ENCODE results near the gene ZNF581. TPM values are rescaled to one million over a fixed set of nuclear protein-coding genes. Genes with fewer than 3 reads are reported as not detected.
A peak's percentile ranks its signal among the peaks of the same experiment; 100 is the strongest.

Gene ZNF581
- polyA plus RNA-seq, 3 donors: 25.1 to 31.6 (median 29.4) TPM

GRCh38 chr19:55647732-55648584 lies 4.5 kb downstream of the ZNF581 start, which contains the start of gene CCDC106:
Gene CCDC106 (plus strand): TSS chr19:55648212. CDS start chr19:55649047, 835 bp downstream.
- H3K4me1 Mint-ChIP-seq: peaks cover 42% of the 10 kb centered on the region

More at GRCh38 chr19:55647732-55648584, 4.5 kb downstream of the ZNF581 start, which contains the start of gene CCDC106:
- no peak for TF ChIP-seq CTCF (IDR thresholded peaks at IDR 0.05)
- Mint-ChIP-seq H3K4me3 (peak within 1 kb of the TSS; percentile 86 to 91), H3K36me3 (peaks cover 10 to 32% of the 10 kb centered on the region in 2 donors), H3K27ac (peak within 1 kb of the TSS in 3 of 7 donors; percentile 28 to 73 (median 54)), H3K27me3 (ENCODE audit: low read depth in 3 of 3) (peaks cover 6 to 16% (median 12%) of the 10 kb centered on the region in 3 donors), H3K9me3 (peaks cover 0 to 5% (median 0%) of the 10 kb centered on the region in 7 donors)
- Histone ChIP-seq H3K79me2 (ENCODE audit: insufficient read depth, low read length) (peaks cover 25% of the 10 kb centered on the region), H3K4me2 (replicated peaks; ENCODE audit: extremely low read depth, low read length, poor library complexity, severe bottlenecking) (peak within 1 kb of the TSS; percentile 92), H3K27ac (ENCODE audit: low read depth in 1 of 2, low read length in 2 of 2) (peak within 1 kb of the TSS in 1 of 2 donors; percentile 26), H3K36me3 (replicated peaks in 1 of 2; ENCODE audit: control insufficient read depth in 1 of 2, insufficient read depth in 2 of 2, low read length in 2 of 2) (peaks cover 11 to 13% of the 10 kb centered on the region in 2 donors), H3K4me3 (replicated peaks in 1 of 3; ENCODE audit: low read depth in 2 of 3, low read length in 3 of 3) (peak within 1 kb of the TSS; percentile 46 to 83 (median 61)), H3K9ac (ENCODE audit: insufficient read depth, low read length, poor library complexity, severe bottlenecking) (peak within 1 kb of the TSS; percentile 65), H4K20me1 (ENCODE audit: insufficient read depth, low read length) (peaks cover 10% of the 10 kb centered on the region), H2AFZ (ENCODE audit: insufficient read depth, low read depth, low read length, poor library complexity, severe bottlenecking) (peak within 1 kb of the TSS; percentile 88), H3K27me3 (ENCODE audit: control insufficient read depth in 2 of 2, insufficient read depth in 2 of 2, low read length in 2 of 2) (no peaks in the 10 kb centered on the region), H3K9me3 (replicated peaks in 1 of 2; ENCODE audit: control insufficient read depth in 1 of 2, insufficient read depth in 1 of 2, low read length in 2 of 2) (no peaks in the 10 kb centered on the region), H3K4me1 (ENCODE audit: control insufficient read depth in 1 of 2, insufficient read depth in 2 of 2, low read length in 2 of 2) (peaks cover 37 to 46% of the 10 kb centered on the region in 2 donors)
- under 1% methylated on average over 61 of the region's 87 CpGs for WGBS (ENCODE audit: insufficient coverage)
- DNase-seq: peak in 2 of 3 donors; percentile 21 to 29
- intact Hi-C loops (cut with micrococcal nuclease): no loop called here

Data from CD14-positive monocyte (primary cell).